ENCODE results near the gene NR4A1.

The NR4A1 gene

GRCh38 chr12:52050758-52051541 is at the start of gene NR4A1:
Gene NR4A1, plus strand, starts transcription at chr12:52051442. Its CDS starts 2,887 bp downstream, at chr12:52054329.
- peak; percentile 96 for DNase-seq (ENCODE audit: low read depth)
- H3K4me3 ChIP-seq (ENCODE audit: low read depth, low read length): peak within 1 kb of the TSS; percentile 66
- TF ChIP-seq CTCF (conservative IDR thresholded peaks at IDR 0.05; ENCODE audit: low read depth, low read length): peak; percentile 28

- no peak for TF ChIP-seq CTCF (conservative IDR thresholded peaks at IDR 0.05; ENCODE audit: low read depth, low read length)
- no peak overlapping the region for H3K4me3 ChIP-seq (ENCODE audit: low read depth, low read length)
- DNase-seq (ENCODE audit: low read depth): no peak
Measured at GRCh38 chr12:52003016-52003550, 48.2 kb upstream of the NR4A1 start.

- H3K4me3 ChIP-seq (ENCODE audit: low read depth, low read length): no peak overlapping the region
- no peak for TF ChIP-seq CTCF (conservative IDR thresholded peaks at IDR 0.05; ENCODE audit: low read depth, low read length)
- DNase-seq (ENCODE audit: low read depth): no peak
Measured at GRCh38 chr12:52003591-52003990, 47.7 kb upstream of the NR4A1 start.

GRCh38 chr12:52004042-52004648 is 47.1 kb upstream of the NR4A1 start:
- TF ChIP-seq CTCF (conservative IDR thresholded peaks at IDR 0.05; ENCODE audit: low read depth, low read length): peak; percentile 85
- peak; percentile 66 for DNase-seq (ENCODE audit: low read depth)
- H3K4me3 ChIP-seq (ENCODE audit: low read depth, low read length): no peak overlapping the region

- TF ChIP-seq CTCF (conservative IDR thresholded peaks at IDR 0.05; ENCODE audit: low read depth, low read length): no peak
- DNase-seq (ENCODE audit: low read depth): no peak
- no peak overlapping the region for H3K4me3 ChIP-seq (ENCODE audit: low read depth, low read length)
Measured at GRCh38 chr12:52005218-52005902, 45.9 kb upstream of the NR4A1 start.

GRCh38 chr12:52005903-52006703 is 45.1 kb upstream of the NR4A1 start:
- no peak for TF ChIP-seq CTCF (conservative IDR thresholded peaks at IDR 0.05; ENCODE audit: low read depth, low read length)
- no peak for DNase-seq (ENCODE audit: low read depth)
- peak overlapping the region; percentile 78 for H3K4me3 ChIP-seq (ENCODE audit: low read depth, low read length)
